ENCODE results near the gene KCNN4.
A peak's percentile ranks its signal among the peaks of the same experiment; 100 is the strongest.

The KCNN4 gene

DNA sequence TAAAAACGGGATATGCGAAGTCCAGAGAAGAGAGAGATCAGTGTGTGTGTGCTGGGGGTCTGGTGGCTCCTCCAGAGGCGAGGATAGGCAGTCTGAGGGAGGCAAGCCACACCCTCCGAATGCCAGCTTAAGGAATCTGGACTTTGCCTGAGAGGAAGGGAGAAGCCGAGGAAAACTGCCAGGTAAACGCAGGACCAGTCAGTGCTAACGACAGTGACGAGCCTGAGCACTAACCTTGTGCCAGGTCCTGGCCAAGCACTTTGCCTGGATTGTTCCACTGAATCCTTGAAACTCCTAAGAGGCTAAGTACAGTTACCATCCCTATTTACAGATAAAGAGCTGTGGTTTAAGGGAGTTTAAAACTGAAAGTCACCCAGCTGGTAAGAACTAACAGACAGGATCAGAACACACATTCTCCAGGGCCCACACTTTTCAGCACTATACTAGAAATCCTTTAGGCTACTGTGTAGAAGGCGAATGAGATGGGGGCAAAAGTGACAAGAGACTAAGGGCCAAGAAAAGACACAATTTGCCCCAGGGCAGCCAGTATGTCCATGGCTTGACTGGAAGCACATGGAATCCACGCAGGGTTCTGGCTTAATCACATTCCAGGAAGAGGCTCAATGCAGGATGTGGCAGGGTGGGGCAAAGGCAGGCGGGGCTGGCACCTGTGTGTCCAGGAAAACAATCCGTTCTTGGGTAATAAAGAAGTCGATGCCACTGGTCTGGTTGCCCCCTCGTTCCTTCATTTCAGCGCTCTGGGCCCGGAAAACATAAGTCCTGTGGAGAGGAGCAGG, 41.1 kb downstream of the KCNN4 start:
- DNase-seq (ENCODE audit: low read depth in 2 of 2), result no peak
- TF ChIP-seq, protein P1, sequence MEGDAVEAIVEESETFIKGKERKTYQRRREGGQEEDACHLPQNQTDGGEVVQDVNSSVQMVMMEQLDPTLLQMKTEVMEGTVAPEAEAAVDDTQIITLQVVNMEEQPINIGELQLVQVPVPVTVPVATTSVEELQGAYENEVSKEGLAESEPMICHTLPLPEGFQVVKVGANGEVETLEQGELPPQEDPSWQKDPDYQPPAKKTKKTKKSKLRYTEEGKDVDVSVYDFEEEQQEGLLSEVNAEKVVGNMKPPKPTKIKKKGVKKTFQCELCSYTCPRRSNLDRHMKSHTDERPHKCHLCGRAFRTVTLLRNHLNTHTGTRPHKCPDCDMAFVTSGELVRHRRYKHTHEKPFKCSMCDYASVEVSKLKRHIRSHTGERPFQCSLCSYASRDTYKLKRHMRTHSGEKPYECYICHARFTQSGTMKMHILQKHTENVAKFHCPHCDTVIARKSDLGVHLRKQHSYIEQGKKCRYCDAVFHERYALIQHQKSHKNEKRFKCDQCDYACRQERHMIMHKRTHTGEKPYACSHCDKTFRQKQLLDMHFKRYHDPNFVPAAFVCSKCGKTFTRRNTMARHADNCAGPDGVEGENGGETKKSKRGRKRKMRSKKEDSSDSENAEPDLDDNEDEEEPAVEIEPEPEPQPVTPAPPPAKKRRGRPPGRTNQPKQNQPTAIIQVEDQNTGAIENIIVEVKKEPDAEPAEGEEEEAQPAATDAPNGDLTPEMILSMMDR (IDR thresholded peaks at IDR 0.05; ENCODE audit: low read depth, low read length), result no peak
- no peak overlapping the region for H3K4me3 ChIP-seq (replicated peaks in 1 of 2; ENCODE audit: low read depth in 2 of 2, low read length in 2 of 2)

DNA sequence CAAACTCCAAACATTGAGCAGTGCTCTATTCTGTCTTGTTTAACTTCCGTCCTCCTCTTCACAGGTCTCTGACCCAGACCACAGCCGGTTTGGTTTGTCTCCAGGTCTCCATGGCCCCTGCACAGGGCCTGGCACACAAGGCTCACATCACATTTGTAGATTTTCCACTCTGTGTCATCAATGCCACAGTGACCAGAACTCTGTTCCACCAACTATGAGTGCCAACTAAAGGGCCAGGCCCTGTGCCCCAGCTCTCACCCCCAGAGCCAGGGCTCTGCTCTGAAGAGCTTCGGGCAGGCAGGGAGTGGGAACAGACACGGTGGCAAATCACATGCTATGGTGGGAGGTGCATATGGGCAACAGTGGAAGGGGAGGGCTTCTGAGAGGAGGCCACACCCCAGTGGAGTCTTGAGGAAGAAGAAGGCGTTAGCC, 42.0 kb downstream of the KCNN4 start:
- H3K4me3 ChIP-seq (replicated peaks in 1 of 2; ENCODE audit: low read depth in 2 of 2, low read length in 2 of 2), result no peak overlapping the region
- TF ChIP-seq, protein P1 (IDR thresholded peaks at IDR 0.05; ENCODE audit: low read depth, low read length), result no peak
- DNase-seq (ENCODE audit: low read depth in 2 of 2), result peak in 1 of 2 donors; percentile 17

DNA sequence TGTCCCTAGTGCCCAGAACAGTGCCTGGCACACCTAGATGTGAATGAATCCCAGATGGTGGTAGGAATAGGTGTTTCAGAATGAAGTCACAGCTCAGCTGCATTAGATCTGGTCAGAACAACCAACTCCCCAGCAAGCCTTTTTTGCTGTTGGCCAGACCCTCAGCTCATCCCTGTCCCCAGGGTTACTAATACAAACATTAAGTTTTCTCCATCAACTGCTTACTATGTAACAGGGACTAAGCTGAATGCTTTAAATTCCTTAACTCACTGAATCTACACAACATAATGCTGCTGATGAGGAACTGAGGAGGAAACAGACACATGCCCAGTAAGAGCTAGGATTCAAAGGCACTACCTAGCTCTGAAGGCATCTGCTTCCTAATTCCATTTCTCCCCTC, 44.8 kb downstream of the KCNN4 start:
- no peak overlapping the region for H3K4me3 ChIP-seq (replicated peaks in 1 of 2; ENCODE audit: low read depth in 2 of 2, low read length in 2 of 2)
- TF ChIP-seq, protein P1 (IDR thresholded peaks at IDR 0.05; ENCODE audit: low read depth, low read length), result no peak
- DNase-seq (ENCODE audit: low read depth in 2 of 2), result no peak

DNA sequence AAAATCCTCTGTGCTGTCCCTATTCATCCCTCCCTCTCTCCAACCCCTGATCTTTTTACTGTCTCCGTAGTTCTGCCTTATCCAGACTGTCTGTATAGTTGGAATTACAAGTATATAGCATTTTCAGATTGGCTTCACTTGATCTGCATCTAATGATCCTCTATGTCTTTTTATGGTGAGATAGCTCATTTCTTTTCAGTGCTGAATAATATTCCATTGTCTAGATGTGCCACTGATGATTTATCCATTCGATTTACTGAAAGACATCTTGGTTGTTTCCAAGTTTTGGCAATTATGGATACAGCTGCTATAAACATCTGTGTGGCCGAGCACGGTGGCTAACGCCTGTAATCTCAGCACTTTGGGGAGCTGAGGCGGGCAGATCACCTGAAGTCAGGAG, 45.8 kb downstream of the KCNN4 start:
- no peak for DNase-seq (ENCODE audit: low read depth in 2 of 2)
- H3K4me3 ChIP-seq (replicated peaks in 1 of 2; ENCODE audit: low read depth in 2 of 2, low read length in 2 of 2), result no peak overlapping the region
- TF ChIP-seq, protein P1 (IDR thresholded peaks at IDR 0.05; ENCODE audit: low read depth, low read length), result no peak

DNA sequence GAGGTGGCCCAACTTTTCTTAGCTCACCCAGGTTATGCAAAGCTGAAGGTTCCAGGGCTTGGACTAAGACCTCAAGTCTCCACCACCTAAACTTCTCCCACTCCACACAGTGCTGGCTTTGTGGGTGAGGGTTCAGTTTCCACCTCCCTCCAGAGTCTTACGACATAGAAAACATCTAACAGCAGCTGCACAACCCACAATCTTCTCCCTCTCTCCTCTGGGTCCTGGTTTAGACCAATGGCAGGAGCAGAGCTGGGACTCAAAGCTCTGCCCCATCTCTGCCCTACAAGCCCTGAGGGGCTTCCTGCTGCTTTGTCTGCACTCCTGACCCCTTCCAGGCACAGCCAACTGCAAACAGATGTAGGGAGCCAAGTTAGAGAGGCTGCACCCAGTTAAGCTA, 48.9 kb downstream of the KCNN4 start:
- TF ChIP-seq, protein P1 (IDR thresholded peaks at IDR 0.05; ENCODE audit: low read depth, low read length), result no peak
- peak in 1 of 2 donors; percentile 18 for DNase-seq (ENCODE audit: low read depth in 2 of 2)
- H3K4me3 ChIP-seq (replicated peaks in 1 of 2; ENCODE audit: low read depth in 2 of 2, low read length in 2 of 2), result no peak overlapping the region

DNA sequence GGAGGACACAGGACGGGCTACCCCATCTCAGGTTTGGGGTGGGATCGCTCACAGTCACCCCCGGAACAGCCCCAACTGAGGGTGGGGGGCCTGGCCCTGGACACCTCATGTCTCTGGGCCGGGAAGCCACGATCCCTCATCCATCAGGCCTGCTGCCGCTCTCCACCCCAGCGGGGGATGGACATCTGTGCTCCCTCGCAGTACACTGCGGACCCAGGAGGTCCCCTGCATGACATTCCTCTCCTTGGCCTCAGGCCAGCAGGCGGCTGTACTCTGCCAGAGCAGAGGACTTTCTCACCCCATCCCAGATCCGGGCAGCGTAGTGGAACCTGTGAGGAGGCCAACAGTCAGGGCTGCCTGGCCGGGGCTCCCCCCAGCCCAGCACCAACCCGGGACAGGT, 49.4 kb downstream of the KCNN4 start:
- no peak for DNase-seq (ENCODE audit: low read depth in 2 of 2)
- TF ChIP-seq, protein P1 (IDR thresholded peaks at IDR 0.05; ENCODE audit: low read depth, low read length), result no peak
- H3K4me3 ChIP-seq (replicated peaks in 1 of 2; ENCODE audit: low read depth in 2 of 2, low read length in 2 of 2), result no peak overlapping the region

Measured in cardiac fibroblast (primary cell).